ENCODE data around the gene TYW1B.
"Not testable (repeated sequence)": the region's sequence is repeated elsewhere in the genome, so short reads cannot be mapped to it uniquely, and the experiment has no call there.

Gene TYW1B

GRCh38 chr7:72580142-72580770 is 247.7 kb downstream of the TYW1B start:
- not testable (repeated sequence) for DNase-seq (ENCODE audit: low spot score in 2 of 2); H3K27ac Mint-ChIP-seq (ENCODE audit: low read depth); H3K9me3 Mint-ChIP-seq; H3K36me3 Mint-ChIP-seq (ENCODE audit: insufficient read depth); ATAC-seq (replicated peaks; ENCODE audit: extremely low read depth, poor library complexity, severe bottlenecking); H3K4me3 Mint-ChIP-seq; H3K4me1 Mint-ChIP-seq; H3K27me3 Mint-ChIP-seq

- no peaks in the 10 kb centered on the region for H3K4me1 Mint-ChIP-seq
- H3K27ac Mint-ChIP-seq (ENCODE audit: low read depth), result no peak overlapping the region
- H3K27me3 Mint-ChIP-seq, result no peaks in the 10 kb centered on the region
Observed at GRCh38 chr7:72577107-72577506, 250.9 kb downstream of the TYW1B start.

GRCh38 chr7:72561988-72562387 is 266.0 kb downstream of the TYW1B start:
- ATAC-seq (replicated peaks; ENCODE audit: extremely low read depth, poor library complexity, severe bottlenecking); H3K4me1 Mint-ChIP-seq; H3K27ac Mint-ChIP-seq (ENCODE audit: low read depth); H3K27me3 Mint-ChIP-seq; DNase-seq (ENCODE audit: low spot score in 2 of 2); H3K9me3 Mint-ChIP-seq; H3K36me3 Mint-ChIP-seq (ENCODE audit: insufficient read depth); H3K4me3 Mint-ChIP-seq: not testable (repeated sequence)

More at GRCh38 chr7:72577107-72577506, 250.9 kb downstream of the TYW1B start:
- Mint-ChIP-seq H3K36me3 (ENCODE audit: insufficient read depth) (peaks cover 10% of the 10 kb centered on the region), H3K9me3 (no peaks in the 10 kb centered on the region), H3K4me3 (no peak overlapping the region)
- ATAC-seq (replicated peaks; ENCODE audit: extremely low read depth, poor library complexity, severe bottlenecking) (no peak), DNase-seq (ENCODE audit: low spot score in 2 of 2) (no peak)

GRCh38 chr7:72559546-72559945 is 268.5 kb downstream of the TYW1B start:
- not testable (repeated sequence) for H3K4me3 Mint-ChIP-seq; H3K27ac Mint-ChIP-seq (ENCODE audit: low read depth); H3K27me3 Mint-ChIP-seq; H3K9me3 Mint-ChIP-seq; H3K36me3 Mint-ChIP-seq (ENCODE audit: insufficient read depth); ATAC-seq (replicated peaks; ENCODE audit: extremely low read depth, poor library complexity, severe bottlenecking); H3K4me1 Mint-ChIP-seq; DNase-seq (ENCODE audit: low spot score in 2 of 2)

GRCh38 chr7:72556733-72557132 is 271.3 kb downstream of the TYW1B start:
- not testable (repeated sequence) for H3K36me3 Mint-ChIP-seq (ENCODE audit: insufficient read depth); H3K4me3 Mint-ChIP-seq; ATAC-seq (replicated peaks; ENCODE audit: extremely low read depth, poor library complexity, severe bottlenecking); H3K4me1 Mint-ChIP-seq; H3K27ac Mint-ChIP-seq (ENCODE audit: low read depth); H3K27me3 Mint-ChIP-seq; DNase-seq (ENCODE audit: low spot score in 2 of 2)
- H3K9me3 Mint-ChIP-seq, result peaks cover 11% of the 10 kb centered on the region

- peaks cover 13% of the 10 kb centered on the region for H3K9me3 Mint-ChIP-seq
- not testable (repeated sequence) for H3K4me1 Mint-ChIP-seq; H3K36me3 Mint-ChIP-seq (ENCODE audit: insufficient read depth); H3K4me3 Mint-ChIP-seq; H3K27ac Mint-ChIP-seq (ENCODE audit: low read depth); H3K27me3 Mint-ChIP-seq; DNase-seq (ENCODE audit: low spot score in 2 of 2); ATAC-seq (replicated peaks; ENCODE audit: extremely low read depth, poor library complexity, severe bottlenecking)
Observed at GRCh38 chr7:72555238-72555637, 272.8 kb downstream of the TYW1B start.

- not testable (repeated sequence) for H3K27me3 Mint-ChIP-seq; H3K4me1 Mint-ChIP-seq; H3K27ac Mint-ChIP-seq (ENCODE audit: low read depth); H3K36me3 Mint-ChIP-seq (ENCODE audit: insufficient read depth); DNase-seq (ENCODE audit: low spot score in 2 of 2); ATAC-seq (replicated peaks; ENCODE audit: extremely low read depth, poor library complexity, severe bottlenecking); H3K4me3 Mint-ChIP-seq
- peaks cover 17% of the 10 kb centered on the region for H3K9me3 Mint-ChIP-seq
Observed at GRCh38 chr7:72554401-72554800, 273.6 kb downstream of the TYW1B start.

- DNase-seq (ENCODE audit: low spot score in 2 of 2); H3K27ac Mint-ChIP-seq (ENCODE audit: low read depth); H3K27me3 Mint-ChIP-seq; ATAC-seq (replicated peaks; ENCODE audit: extremely low read depth, poor library complexity, severe bottlenecking); H3K36me3 Mint-ChIP-seq (ENCODE audit: insufficient read depth); H3K4me1 Mint-ChIP-seq; H3K4me3 Mint-ChIP-seq: not testable (repeated sequence)
- peaks cover 17% of the 10 kb centered on the region for H3K9me3 Mint-ChIP-seq
Observed at GRCh38 chr7:72550454-72550853, 277.5 kb downstream of the TYW1B start.

GRCh38 chr7:72546586-72547237 is 281.3 kb downstream of the TYW1B start:
- peak overlapping the region; percentile 42 for H3K4me3 Mint-ChIP-seq
- H3K27ac Mint-ChIP-seq (ENCODE audit: low read depth); H3K4me1 Mint-ChIP-seq; H3K9me3 Mint-ChIP-seq; H3K36me3 Mint-ChIP-seq (ENCODE audit: insufficient read depth); H3K27me3 Mint-ChIP-seq; DNase-seq (ENCODE audit: low spot score in 2 of 2): not testable (repeated sequence)
- peak; percentile 24 for ATAC-seq (replicated peaks; ENCODE audit: extremely low read depth, poor library complexity, severe bottlenecking)

- H3K4me3 Mint-ChIP-seq; H3K27me3 Mint-ChIP-seq; H3K9me3 Mint-ChIP-seq; ATAC-seq (replicated peaks; ENCODE audit: extremely low read depth, poor library complexity, severe bottlenecking); DNase-seq (ENCODE audit: low spot score in 2 of 2); H3K36me3 Mint-ChIP-seq (ENCODE audit: insufficient read depth); H3K4me1 Mint-ChIP-seq; H3K27ac Mint-ChIP-seq (ENCODE audit: low read depth): not testable (repeated sequence)
Observed at GRCh38 chr7:72544531-72544930, 283.5 kb downstream of the TYW1B start.

GRCh38 chr7:72540923-72541322 is 287.1 kb downstream of the TYW1B start:
- Mint-ChIP-seq H3K36me3 (ENCODE audit: insufficient read depth) (no peaks in the 10 kb centered on the region), H3K27ac (ENCODE audit: low read depth) (no peak overlapping the region), H3K27me3 (no peaks in the 10 kb centered on the region), H3K4me1 (peaks cover 1% of the 10 kb centered on the region), H3K4me3 (no peak overlapping the region), H3K9me3 (no peaks in the 10 kb centered on the region)
- DNase-seq (ENCODE audit: low spot score in 2 of 2), result no peak
- no peak for ATAC-seq (replicated peaks; ENCODE audit: extremely low read depth, poor library complexity, severe bottlenecking)

GRCh38 chr7:72540106-72540611 is 287.8 kb downstream of the TYW1B start:
- no peaks in the 10 kb centered on the region for H3K36me3 Mint-ChIP-seq (ENCODE audit: insufficient read depth)
- no peaks in the 10 kb centered on the region for H3K27me3 Mint-ChIP-seq
- no peak for ATAC-seq (replicated peaks; ENCODE audit: extremely low read depth, poor library complexity, severe bottlenecking)
- no peak for DNase-seq (ENCODE audit: low spot score in 2 of 2)
- no peak overlapping the region for H3K27ac Mint-ChIP-seq (ENCODE audit: low read depth)
- no peaks in the 10 kb centered on the region for H3K9me3 Mint-ChIP-seq
- H3K4me1 Mint-ChIP-seq, result no peaks in the 10 kb centered on the region
- H3K4me3 Mint-ChIP-seq, result no peak overlapping the region

GRCh38 chr7:72539702-72540101 is 288.3 kb downstream of the TYW1B start:
- Mint-ChIP-seq H3K36me3 (ENCODE audit: insufficient read depth) (no peaks in the 10 kb centered on the region), H3K4me1 (no peaks in the 10 kb centered on the region), H3K27me3 (no peaks in the 10 kb centered on the region), H3K27ac (ENCODE audit: low read depth) (no peak overlapping the region), H3K4me3 (no peak overlapping the region), H3K9me3 (no peaks in the 10 kb centered on the region)
- no peak for ATAC-seq (replicated peaks; ENCODE audit: extremely low read depth, poor library complexity, severe bottlenecking)
- DNase-seq (ENCODE audit: low spot score in 2 of 2), result no peak
